Measurements from ENCODE around the gene GABRA5. TPM values are rescaled to one million over a fixed set of nuclear protein-coding genes. Genes with fewer than 3 reads are reported as not detected.

GABRA5 gene
- total RNA-seq, 1 experiment from 2014 or later: not detected

- TF ChIP-seq CTCF (conservative IDR thresholded peaks at IDR 0.05) (no peak), EZH2 (IDR thresholded peaks at IDR 0.05; ENCODE audit: low read depth) (no peak)
- ChIA-PET CTCF (no interaction called here), POLR2A (ENCODE audit: unreplicated experiment) (no interaction called here)
- H3F3A ChIP-seq (ENCODE audit: insufficient read depth, low read depth): no peaks in the 10 kb centered on the region
- H2AFZ ChIP-seq: no peak overlapping the region
- no peaks in the 10 kb centered on the region for H3K27me3 ChIP-seq (ENCODE audit: insufficient read depth, low read depth)
- H3K4me2 ChIP-seq: no peak overlapping the region
- H3K4me3 ChIP-seq: no peak overlapping the region
- DNase-seq: no peak
- no TSS peak for BruUV-seq (replicated peaks)
- no peaks in the 10 kb centered on the region for H3K36me3 ChIP-seq (ENCODE audit: low read depth)
- H4K20me1 ChIP-seq (ENCODE audit: insufficient read depth): no peaks in the 10 kb centered on the region
- H3K9me2 ChIP-seq (ENCODE audit: insufficient read depth): no peaks in the 10 kb centered on the region
- no peaks in the 10 kb centered on the region for H3K4me1 ChIP-seq (replicated peaks; ENCODE audit: insufficient read depth)
- H3K9me3 ChIP-seq (ENCODE audit: insufficient read depth, low read depth): no peaks in the 10 kb centered on the region
- intact Hi-C loops (cut with micrococcal nuclease; ENCODE audit: unreplicated experiment): no loop called here
- no peaks in the 10 kb centered on the region for H3K79me2 ChIP-seq (ENCODE audit: low read depth)
- no peak overlapping the region for H3K27ac ChIP-seq
These were observed 129.4 kb downstream of the GABRA5 start for GRCh38 chr15:26996250-26996649.

Other genes with a start within 250 kb of the GABRA5 start
- gene GABRB3, start 94.0 kb upstream of the GABRA5 start, total RNA-seq (2021): 4.9 and 6.3 TPM in 2 replicates
- gene GABRG3, start 104.1 kb downstream of the GABRA5 start, total RNA-seq (2021): not detected in 2 replicates